SK-N-SH (cell line): ENCODE data around the gene MEF2C.
A peak's percentile ranks its signal among the peaks of the same experiment; 100 is the strongest.

Experiments
- EZH2phosphoT487 ChIP-seq: fragments of 200-600 bp; sonication (generic); IDR thresholded peaks from 2 replicates; pipeline ENCODE4 v1.6.1; 2017; ENCODE audit warnings: low read depth, mixed run types, mild to moderate bottlenecking, antibody characterized with exemption, moderate library complexity, borderline replicate concordance
- MXI1 ChIP-seq: IDR thresholded peaks from 2 replicates; pipeline ENCODE4 v1.6.1; 2012; ENCODE audit warnings: mild to moderate bottlenecking, low read depth, low read length, improper control_type of control experiment
- NRF1 ChIP-seq: IDR thresholded peaks from 2 replicates; pipeline ENCODE4 v1.6.1; 2012; ENCODE audit warnings: low read depth, mild to moderate bottlenecking, low read length
- RCOR1 ChIP-seq: fragments of 150-350 bp; IDR thresholded peaks from 2 replicates; pipeline ENCODE4 v1.6.1; 2017; ENCODE audit warnings: antibody characterized with exemption, low read length
- RFX5 ChIP-seq: IDR thresholded peaks from 2 replicates; pipeline ENCODE4 v1.6.1; 2012; ENCODE audit warnings: mild to moderate bottlenecking, improper control_type of control experiment, low read length
- SIN3A ChIP-seq: IDR thresholded peaks from 2 replicates; pipeline ENCODE4 v1.6.1; 2012; ENCODE audit warnings: low read depth, mild to moderate bottlenecking, low read length, moderate library complexity, borderline replicate concordance
- TF ChIP-seq, protein P1 (sequence below): fragments of 200-600 bp; sonication (generic); IDR thresholded peaks from 2 replicates; pipeline ENCODE4 v1.6.1; 2017; ENCODE audit warnings: antibody characterized with exemption, mild to moderate bottlenecking, moderate library complexity

DNA sequence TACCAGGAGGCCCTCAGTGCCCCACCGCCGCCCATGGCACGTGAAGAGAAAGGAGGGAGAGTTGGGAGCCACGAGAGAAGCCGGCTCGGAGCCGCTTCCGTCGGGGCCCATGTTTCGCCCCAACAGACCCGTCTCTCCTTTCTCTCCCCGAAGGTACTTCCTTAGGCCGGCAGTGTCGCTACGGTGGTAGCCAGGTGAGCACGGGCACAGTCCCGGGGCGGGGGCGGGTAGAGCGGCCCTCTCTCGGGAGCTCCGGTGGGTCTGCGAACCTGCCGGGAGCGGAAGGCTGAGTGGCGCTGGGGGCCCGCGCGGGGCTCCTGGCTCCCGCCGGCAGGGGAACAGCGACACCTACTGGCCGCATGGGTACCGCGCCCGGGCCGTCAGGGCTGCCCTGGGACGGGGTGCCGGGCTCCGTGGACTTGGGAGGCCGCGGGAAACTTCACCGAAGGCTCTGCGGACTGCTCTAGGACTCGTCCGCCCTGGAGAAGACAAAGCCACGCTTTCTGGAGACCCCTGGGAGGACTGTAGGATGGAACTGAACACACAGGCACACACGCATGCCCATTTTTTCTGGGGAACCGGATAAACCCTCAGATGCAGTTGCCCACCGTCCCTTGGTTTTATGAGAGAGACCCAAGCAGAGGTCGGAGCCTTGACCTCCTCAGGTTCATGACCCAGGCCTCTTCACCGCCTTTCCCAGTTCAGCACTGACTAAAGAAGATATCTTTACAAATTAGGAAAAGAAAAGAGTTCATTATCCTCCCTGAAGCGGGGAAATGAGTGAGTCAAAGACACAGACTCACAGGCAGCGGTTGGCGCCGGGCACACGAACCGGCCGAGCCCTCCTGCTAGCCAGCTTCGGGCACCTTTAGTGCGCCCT lies 202.5 kb downstream of the MEF2C start:
- TF ChIP-seq RCOR1 (no peak), MXI1 (no peak), SIN3A (no peak), RFX5 (no peak), EZH2phosphoT487 (peak; percentile 2; the same call in 1 of the 2 replicates), NRF1 (no peak)
- TF ChIP-seq, protein P1, sequence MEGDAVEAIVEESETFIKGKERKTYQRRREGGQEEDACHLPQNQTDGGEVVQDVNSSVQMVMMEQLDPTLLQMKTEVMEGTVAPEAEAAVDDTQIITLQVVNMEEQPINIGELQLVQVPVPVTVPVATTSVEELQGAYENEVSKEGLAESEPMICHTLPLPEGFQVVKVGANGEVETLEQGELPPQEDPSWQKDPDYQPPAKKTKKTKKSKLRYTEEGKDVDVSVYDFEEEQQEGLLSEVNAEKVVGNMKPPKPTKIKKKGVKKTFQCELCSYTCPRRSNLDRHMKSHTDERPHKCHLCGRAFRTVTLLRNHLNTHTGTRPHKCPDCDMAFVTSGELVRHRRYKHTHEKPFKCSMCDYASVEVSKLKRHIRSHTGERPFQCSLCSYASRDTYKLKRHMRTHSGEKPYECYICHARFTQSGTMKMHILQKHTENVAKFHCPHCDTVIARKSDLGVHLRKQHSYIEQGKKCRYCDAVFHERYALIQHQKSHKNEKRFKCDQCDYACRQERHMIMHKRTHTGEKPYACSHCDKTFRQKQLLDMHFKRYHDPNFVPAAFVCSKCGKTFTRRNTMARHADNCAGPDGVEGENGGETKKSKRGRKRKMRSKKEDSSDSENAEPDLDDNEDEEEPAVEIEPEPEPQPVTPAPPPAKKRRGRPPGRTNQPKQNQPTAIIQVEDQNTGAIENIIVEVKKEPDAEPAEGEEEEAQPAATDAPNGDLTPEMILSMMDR = peak; percentile 90
